ENCODE measurements around the gene RNF157.
A peak's percentile ranks its signal among the peaks of the same experiment; 100 is the strongest.

Gene RNF157

DNA sequence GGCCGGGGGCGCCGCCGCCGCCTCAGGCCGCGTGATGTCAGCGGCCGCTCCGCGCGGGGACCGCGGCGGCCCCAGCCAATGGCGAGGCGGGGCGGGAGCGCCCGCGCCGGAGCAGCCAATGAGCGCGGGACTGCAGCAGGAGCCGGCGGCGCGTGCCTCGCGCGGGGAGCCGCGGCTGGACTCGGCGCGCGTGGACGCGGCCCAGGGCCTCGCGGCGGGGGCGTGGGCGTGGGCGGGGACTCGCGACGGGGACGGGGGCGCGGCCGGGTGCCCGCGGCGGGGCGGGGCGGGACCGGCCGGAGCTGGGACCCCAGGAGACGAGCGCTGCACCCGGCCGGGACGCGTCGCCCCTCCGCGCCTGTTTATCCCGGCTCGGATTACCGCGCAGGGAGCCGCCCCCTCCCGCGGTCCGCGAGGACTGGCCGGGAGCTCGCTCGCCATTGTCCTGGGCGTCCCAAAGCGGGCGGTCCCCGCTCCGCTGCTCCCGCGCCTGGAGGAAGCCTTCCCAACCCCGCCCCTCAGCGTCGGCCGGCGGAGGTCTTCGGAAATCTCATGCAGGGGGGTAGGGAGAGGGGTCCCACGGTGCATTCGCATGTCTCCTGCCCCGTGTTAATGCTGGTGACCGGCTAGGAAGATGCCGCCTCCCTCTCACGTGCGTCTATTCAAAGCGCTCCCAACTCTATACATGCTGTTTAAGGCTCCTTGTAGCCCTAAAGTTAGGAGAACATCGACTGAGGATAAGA, at the start of gene RNF157:
RNF157 (minus strand) TSS at position 33 of the 743 bp plus-strand sequence. CDS start 253 bp downstream, outside the sequence.
- H3K9me3 ChIP-seq (ENCODE audit: control insufficient read depth, insufficient read depth, low read length) = no peaks in the 10 kb centered on the region
- H3K27ac ChIP-seq (ENCODE audit: low read length) = no peak within 1 kb of the TSS
- H3K36me3 ChIP-seq (ENCODE audit: control insufficient read depth, insufficient read depth, low read length) = no peaks in the 10 kb centered on the region; the same call in 1 of the 2 replicates
- H3K4me1 ChIP-seq (ENCODE audit: control insufficient read depth, insufficient read depth, low read length) = no peaks in the 10 kb centered on the region; the same call in 1 of the 2 replicates
- H3K4me3 ChIP-seq (ENCODE audit: low read length) = peak within 1 kb of the TSS; percentile 41; the same call in 1 of the 2 replicates
- WGBS (ENCODE audit: insufficient coverage, insufficient read length) = no CpG with 5 or more reads among the region's 102 CpGs
- H3K27me3 ChIP-seq (ENCODE audit: control insufficient read depth, insufficient read depth, low read length) = peaks cover 8% of the 10 kb centered on the region; the same call in 1 of the 2 replicates
- no peak for DNase-seq (ENCODE audit: low read depth, low spot score)

DNA sequence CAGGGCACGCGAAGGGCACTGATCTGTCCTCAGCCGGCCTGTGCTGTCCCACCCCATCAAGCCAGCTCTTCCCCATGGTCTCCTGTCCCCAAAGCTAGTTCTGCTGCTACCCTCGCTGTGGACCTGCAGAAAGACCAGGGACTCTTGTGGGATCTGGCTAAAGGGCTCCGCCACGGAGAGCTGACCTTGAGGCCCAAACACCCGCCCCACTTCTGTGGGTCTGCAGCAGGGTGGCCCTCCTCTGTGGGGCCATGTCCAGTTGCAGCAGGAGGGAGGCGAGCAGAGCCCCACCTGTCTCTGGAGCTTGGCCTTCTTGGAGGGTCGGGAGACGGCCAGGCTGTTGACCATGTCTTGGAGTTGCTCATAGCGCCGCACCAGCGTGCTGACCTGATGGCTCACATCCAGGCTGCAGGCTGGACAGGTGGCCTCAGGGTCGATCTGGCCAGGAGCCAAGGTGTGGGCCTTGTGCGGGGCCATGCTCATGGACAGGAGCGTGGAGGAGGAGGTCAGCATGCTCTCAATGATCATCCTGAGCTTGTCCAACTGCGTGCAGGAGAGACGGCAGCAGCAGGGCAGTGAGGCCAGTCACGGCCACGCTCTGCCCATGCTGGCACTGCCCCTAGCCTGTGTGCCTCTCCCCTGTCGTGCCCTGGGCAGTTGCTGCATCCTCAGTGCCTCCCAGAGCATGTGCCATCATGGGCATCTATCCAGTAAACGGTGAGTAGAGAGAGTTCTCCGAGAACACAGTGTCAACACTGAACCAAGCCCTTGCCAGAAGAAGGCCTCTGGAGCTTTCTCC, 41.5 kb upstream of the RNF157 start:
- Histone ChIP-seq H3K4me1 (ENCODE audit: control insufficient read depth, insufficient read depth, low read length) (no peaks in the 10 kb centered on the region), H3K27me3 (ENCODE audit: control insufficient read depth, insufficient read depth, low read length) (no peaks in the 10 kb centered on the region), H3K36me3 (ENCODE audit: control insufficient read depth, insufficient read depth, low read length) (no peaks in the 10 kb centered on the region), H3K9me3 (ENCODE audit: control insufficient read depth, insufficient read depth, low read length) (no peaks in the 10 kb centered on the region), H3K27ac (ENCODE audit: low read length) (no peak overlapping the region), H3K4me3 (ENCODE audit: low read length) (no peak overlapping the region)
- DNase-seq (ENCODE audit: low read depth, low spot score) = no peak
- WGBS (ENCODE audit: insufficient coverage, insufficient read length) = no CpG with 5 or more reads among the region's 23 CpGs

DNA sequence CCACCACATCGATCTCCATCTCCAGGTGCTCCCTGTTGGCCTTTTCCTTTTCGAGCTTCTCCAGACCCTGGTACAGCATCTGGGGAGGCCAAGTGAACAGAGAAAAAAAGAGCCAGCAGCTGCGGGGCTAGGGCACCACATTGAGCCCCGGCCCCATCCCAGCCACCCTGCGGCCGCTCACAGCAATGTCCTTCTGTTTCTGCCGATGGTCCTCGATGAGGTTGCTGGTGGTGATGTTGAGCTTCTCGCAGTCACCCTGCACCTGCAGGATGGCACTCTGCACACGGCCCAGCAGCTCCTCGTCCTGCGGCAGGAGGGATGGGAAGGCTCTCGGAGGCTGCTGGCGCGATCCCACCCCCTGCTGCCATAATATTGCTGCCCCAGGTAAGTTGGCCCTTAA, 40.4 kb upstream of the RNF157 start:
- no peak overlapping the region for H3K27ac ChIP-seq (ENCODE audit: low read length)
- H3K27me3 ChIP-seq (ENCODE audit: control insufficient read depth, insufficient read depth, low read length) = no peaks in the 10 kb centered on the region
- no CpG with 5 or more reads among the region's 15 CpGs for WGBS (ENCODE audit: insufficient coverage, insufficient read length)
- no peaks in the 10 kb centered on the region for H3K4me1 ChIP-seq (ENCODE audit: control insufficient read depth, insufficient read depth, low read length)
- no peak for DNase-seq (ENCODE audit: low read depth, low spot score)
- H3K9me3 ChIP-seq (ENCODE audit: control insufficient read depth, insufficient read depth, low read length) = no peaks in the 10 kb centered on the region
- no peak overlapping the region for H3K4me3 ChIP-seq (ENCODE audit: low read length)
- no peaks in the 10 kb centered on the region for H3K36me3 ChIP-seq (ENCODE audit: control insufficient read depth, insufficient read depth, low read length)

DNA sequence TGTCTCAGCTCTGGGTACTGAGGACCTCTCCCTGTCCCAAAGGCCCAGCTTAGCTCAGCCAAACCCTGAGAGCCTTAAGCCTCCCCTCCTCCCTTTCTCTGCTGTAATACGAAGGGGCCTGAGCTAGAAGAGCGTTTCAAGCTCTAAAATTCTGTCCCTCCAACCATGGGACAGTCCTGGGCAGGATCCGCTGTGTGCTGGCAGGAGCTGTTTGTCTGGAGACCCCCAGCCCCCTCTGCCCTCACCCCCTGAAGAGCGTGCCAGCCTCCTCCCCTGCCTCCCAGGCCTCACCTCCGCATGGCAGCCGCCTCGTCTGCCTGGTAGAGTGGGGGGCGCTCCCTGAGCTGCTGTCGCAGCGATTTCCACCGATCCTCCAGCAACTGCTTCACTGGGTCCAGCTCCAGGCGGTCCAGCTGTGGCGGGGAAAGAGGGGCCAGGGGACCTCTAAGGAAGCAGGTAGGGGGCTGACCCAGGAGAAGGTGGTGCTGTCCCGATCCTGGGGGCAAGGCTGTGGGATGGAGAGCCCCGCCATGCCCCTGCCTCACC, 39.5 kb upstream of the RNF157 start:
- H3K4me3 ChIP-seq (ENCODE audit: low read length) = no peak overlapping the region
- no CpG with 5 or more reads among the region's 15 CpGs for WGBS (ENCODE audit: insufficient coverage, insufficient read length)
- no peaks in the 10 kb centered on the region for H3K9me3 ChIP-seq (ENCODE audit: control insufficient read depth, insufficient read depth, low read length)
- no peak overlapping the region for H3K27ac ChIP-seq (ENCODE audit: low read length)
- H3K27me3 ChIP-seq (ENCODE audit: control insufficient read depth, insufficient read depth, low read length) = no peaks in the 10 kb centered on the region
- no peaks in the 10 kb centered on the region; the same call in 1 of the 2 replicates for H3K36me3 ChIP-seq (ENCODE audit: control insufficient read depth, insufficient read depth, low read length)
- no peaks in the 10 kb centered on the region for H3K4me1 ChIP-seq (ENCODE audit: control insufficient read depth, insufficient read depth, low read length)
- no peak for DNase-seq (ENCODE audit: low read depth, low spot score)

DNA sequence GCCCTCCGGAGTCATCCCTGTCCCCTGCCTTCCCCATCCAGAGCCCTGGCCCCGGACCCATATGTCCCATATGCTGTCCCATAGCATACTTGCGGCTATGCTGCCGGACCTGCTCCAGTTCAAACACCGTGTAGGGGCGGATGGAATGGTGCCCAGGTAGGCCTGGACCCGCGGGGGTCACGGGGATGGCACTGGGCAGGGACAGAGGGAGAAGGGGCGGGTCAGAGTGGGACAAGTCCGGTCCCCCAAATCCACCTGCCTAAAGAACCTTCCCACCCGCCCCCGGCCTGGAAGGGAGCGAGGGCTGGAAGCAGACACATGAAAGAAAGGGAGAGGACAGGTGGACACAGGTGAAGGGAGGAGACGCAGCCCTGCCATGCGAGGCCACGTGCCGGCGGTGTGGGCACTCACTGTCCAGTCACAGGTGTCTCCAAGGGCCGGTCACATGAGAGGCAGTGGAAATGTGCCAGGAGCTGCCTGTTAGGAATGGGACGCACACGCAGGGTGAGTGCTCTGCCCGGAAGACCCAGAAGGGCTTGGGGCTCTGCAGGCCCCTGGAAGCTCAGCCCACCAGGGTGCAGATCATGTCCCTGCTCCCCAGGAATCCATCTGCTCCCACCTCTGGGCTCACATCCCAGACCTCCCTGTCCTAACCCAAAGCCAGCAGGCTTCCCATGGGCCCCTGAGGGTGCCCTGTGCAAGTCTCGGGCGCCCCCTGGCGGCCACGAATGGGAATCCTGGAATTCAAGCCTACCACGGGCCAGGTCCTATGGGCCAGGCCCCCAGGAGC, 38.9 kb upstream of the RNF157 start:
- Histone ChIP-seq H3K4me3 (ENCODE audit: low read length) (no peak overlapping the region), H3K27me3 (ENCODE audit: control insufficient read depth, insufficient read depth, low read length) (no peaks in the 10 kb centered on the region), H3K36me3 (ENCODE audit: control insufficient read depth, insufficient read depth, low read length) (no peaks in the 10 kb centered on the region; the same call in 1 of the 2 replicates), H3K27ac (ENCODE audit: low read length) (no peak overlapping the region), H3K4me1 (ENCODE audit: control insufficient read depth, insufficient read depth, low read length) (no peaks in the 10 kb centered on the region), H3K9me3 (ENCODE audit: control insufficient read depth, insufficient read depth, low read length) (no peaks in the 10 kb centered on the region)
- peak; percentile 54 for DNase-seq (ENCODE audit: low read depth, low spot score)
- no CpG with 5 or more reads among the region's 28 CpGs for WGBS (ENCODE audit: insufficient coverage, insufficient read length)

DNA sequence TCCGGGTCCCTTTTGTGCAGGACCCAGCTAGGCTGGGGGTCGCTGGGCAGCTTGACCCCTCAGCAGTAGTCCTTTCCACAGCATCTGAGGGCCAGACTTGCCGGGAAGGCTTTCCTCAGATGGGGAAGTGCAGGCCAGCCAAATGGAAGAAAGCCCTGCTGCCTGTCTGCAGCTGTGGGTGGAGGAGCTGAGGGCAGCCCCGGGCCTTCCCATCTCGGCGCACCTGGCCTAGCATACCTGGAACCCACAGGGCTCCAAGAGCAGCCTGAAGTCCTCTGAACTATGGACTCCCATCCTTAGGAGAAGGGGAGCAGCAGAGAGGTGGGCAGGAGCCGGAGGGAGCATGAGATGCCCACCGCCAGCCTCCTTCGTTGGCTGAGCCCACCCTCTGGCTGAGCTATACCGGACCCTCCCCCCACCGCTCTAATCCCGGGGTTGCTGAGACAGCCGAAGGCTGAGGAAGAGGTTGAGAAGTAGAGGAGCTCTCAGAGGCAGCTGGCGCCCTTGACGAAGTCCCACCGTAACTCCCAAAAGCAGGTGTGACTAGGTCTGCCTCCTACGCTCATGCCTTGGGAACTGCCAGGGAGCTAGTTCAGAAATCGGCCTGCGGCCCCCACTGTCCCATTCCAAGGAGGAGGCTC, 38.1 kb upstream of the RNF157 start:
- no peaks in the 10 kb centered on the region for H3K9me3 ChIP-seq (ENCODE audit: control insufficient read depth, insufficient read depth, low read length)
- WGBS (ENCODE audit: insufficient coverage, insufficient read length) = no CpG with 5 or more reads among the region's 19 CpGs
- no peaks in the 10 kb centered on the region; the same call in 1 of the 2 replicates for H3K4me1 ChIP-seq (ENCODE audit: control insufficient read depth, insufficient read depth, low read length)
- no peak for DNase-seq (ENCODE audit: low read depth, low spot score)
- no peak overlapping the region for H3K4me3 ChIP-seq (ENCODE audit: low read length)
- no peaks in the 10 kb centered on the region for H3K27me3 ChIP-seq (ENCODE audit: control insufficient read depth, insufficient read depth, low read length)
- H3K36me3 ChIP-seq (ENCODE audit: control insufficient read depth, insufficient read depth, low read length) = no peaks in the 10 kb centered on the region; the same call in 1 of the 2 replicates
- no peak overlapping the region for H3K27ac ChIP-seq (ENCODE audit: low read length)

DNA sequence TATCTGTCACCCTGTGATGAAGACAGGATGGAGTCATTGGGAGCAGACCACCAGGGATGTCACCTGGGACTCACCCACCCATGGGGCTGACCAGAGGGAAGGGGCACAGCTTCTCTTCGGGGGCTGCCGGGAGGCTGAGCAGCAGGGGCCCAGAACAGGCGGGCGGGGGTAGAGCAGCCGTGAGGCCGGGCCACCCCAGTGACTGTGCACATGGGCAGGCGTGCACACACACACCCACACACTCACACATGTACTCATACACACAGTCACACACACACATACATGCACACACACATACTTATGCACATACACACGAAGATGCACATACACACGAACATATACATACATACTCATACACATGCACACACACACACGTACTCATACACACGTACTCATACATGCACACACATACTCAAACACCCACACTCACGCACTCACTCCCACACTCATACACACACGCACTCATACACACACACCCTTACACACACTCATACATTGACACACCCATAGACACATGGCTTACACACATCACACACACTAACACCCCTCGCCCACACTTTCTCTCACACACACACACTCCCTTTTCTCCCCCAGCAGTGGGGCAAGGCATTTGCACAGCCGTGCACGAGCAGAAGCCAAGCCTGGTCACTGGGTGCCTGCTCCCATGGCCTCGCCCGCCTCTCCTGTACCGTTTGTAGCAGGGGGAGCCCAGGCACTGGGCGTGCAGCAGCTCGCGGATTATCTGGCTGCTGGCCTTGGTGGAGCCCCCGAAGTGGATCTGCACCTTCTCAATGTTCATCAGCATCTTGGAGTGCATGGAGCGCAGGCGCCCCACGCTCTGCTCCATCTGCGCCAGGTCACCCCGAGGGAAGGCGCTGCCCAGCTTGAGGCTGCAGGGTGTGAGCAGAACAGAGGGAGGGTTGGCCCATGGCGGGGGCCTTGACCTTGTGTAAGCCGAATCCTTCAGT, 37.3 kb upstream of the RNF157 start:
- H3K9me3 ChIP-seq (ENCODE audit: control insufficient read depth, insufficient read depth, low read length) = no peaks in the 10 kb centered on the region
- DNase-seq (ENCODE audit: low read depth, low spot score) = no peak
- 100% methylated on average over 6 of the region's 31 CpGs for WGBS (ENCODE audit: insufficient coverage, insufficient read length)
- H3K36me3 ChIP-seq (ENCODE audit: control insufficient read depth, insufficient read depth, low read length) = no peaks in the 10 kb centered on the region; the same call in 1 of the 2 replicates
- no peaks in the 10 kb centered on the region for H3K27me3 ChIP-seq (ENCODE audit: control insufficient read depth, insufficient read depth, low read length)
- no peaks in the 10 kb centered on the region; the same call in 1 of the 2 replicates for H3K4me1 ChIP-seq (ENCODE audit: control insufficient read depth, insufficient read depth, low read length)
- no peak overlapping the region for H3K4me3 ChIP-seq (ENCODE audit: low read length)
- no peak overlapping the region for H3K27ac ChIP-seq (ENCODE audit: low read length)

DNA sequence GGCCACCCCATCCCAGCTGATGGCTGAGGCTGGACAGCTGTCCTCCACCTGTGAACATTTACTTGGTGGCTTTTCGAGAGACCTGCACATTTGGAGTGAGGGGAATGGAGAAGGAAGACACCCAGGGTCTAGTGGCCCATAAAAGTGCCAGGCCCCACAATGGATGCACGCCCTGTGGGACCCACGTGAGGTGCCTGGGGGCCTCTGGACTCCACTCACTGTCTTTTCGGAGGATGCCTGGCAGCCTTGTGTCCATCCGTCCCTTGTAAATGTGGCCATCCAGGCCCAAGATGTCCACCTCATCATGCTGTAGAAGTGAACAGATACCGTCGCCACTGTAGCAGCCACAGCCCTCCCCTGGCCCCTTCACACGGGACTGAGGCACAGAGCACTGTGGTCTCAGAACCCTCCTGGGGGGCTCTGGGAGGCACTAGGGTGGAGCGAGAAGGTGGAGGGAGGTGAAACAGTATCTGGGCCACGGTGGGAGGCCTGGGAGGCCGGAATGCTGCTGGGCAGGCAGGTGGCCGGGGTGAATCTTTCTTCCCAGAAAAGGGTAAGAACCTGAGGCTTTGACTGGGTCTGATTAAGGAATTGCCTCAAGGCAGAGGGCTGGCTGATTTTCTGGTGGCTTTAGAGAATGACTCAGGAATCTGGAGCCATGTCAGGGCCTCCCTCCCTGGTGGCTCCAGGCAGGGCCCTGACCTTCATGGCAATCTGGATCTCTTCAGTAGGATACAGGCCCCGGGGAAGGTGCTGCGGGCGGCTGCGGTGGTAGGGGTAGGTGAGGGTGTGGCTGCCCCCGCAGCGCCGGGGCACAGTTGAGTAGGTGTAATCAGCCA, 36.4 kb upstream of the RNF157 start:
- H3K27ac ChIP-seq (ENCODE audit: low read length) = no peak overlapping the region
- H3K4me3 ChIP-seq (ENCODE audit: low read length) = no peak overlapping the region
- no peaks in the 10 kb centered on the region for H3K27me3 ChIP-seq (ENCODE audit: control insufficient read depth, insufficient read depth, low read length)
- no peaks in the 10 kb centered on the region; the same call in 1 of the 2 replicates for H3K36me3 ChIP-seq (ENCODE audit: control insufficient read depth, insufficient read depth, low read length)
- DNase-seq (ENCODE audit: low read depth, low spot score) = no peak
- peaks cover 4% of the 10 kb centered on the region for H3K4me1 ChIP-seq (ENCODE audit: control insufficient read depth, insufficient read depth, low read length)
- no peaks in the 10 kb centered on the region for H3K9me3 ChIP-seq (ENCODE audit: control insufficient read depth, insufficient read depth, low read length)
- WGBS (ENCODE audit: insufficient coverage, insufficient read length) = no CpG with 5 or more reads among the region's 19 CpGs

All from iPS DF 6.9 (cell line).